SH-SY5Y (cell line): ENCODE measurements around the gene DCDC1.

Experiments used
- GATA2 ChIP-seq: IDR thresholded peaks from 2 replicates; pipeline ENCODE4 v1.6.1; 2011; ENCODE audit warnings: mild to moderate bottlenecking, low read depth, low read length
- GATA3 ChIP-seq: IDR thresholded peaks from 2 replicates; pipeline ENCODE4 v1.6.1; 2011; ENCODE audit warnings: low read depth, mild to moderate bottlenecking, low read length, moderate library complexity

GRCh38 chr11:31059529-31059928, 310.0 kb downstream of the DCDC1 start:
- TF ChIP-seq GATA2 (no peak), GATA3 (no peak)
